ENCODE results near the gene PIN4. TPM values are rescaled to one million over a fixed set of nuclear protein-coding genes. Genes with fewer than 3 reads are reported as not detected.

PIN4 gene
- total and polyA plus RNA-seq, 7 experiments from 2014 or later, result 2.0 to 30.9 (median 11.6) TPM

- peaks cover 0 to 1% (median 0%) of the 10 kb centered on the region in 5 donors for H3K36me3 Mint-ChIP-seq
- ChIA-PET POLR2A (no interaction called here), CTCF (no interaction called here)
- Histone ChIP-seq H3K4me1 (ENCODE audit: control insufficient read depth in 2 of 2, insufficient read depth in 2 of 2, low read length in 2 of 2) (no peaks in the 10 kb centered on the region), H3K27me3 (ENCODE audit: control insufficient read depth in 2 of 2, insufficient read depth in 2 of 2, low read length in 2 of 2) (no peaks in the 10 kb centered on the region), H3K4me3 (ENCODE audit: low read length) (no peak overlapping the region), H3K36me3 (ENCODE audit: control insufficient read depth in 2 of 3, insufficient read depth in 3 of 3, low read length in 3 of 3) (no peaks in the 10 kb centered on the region), H3K9me3 (ENCODE audit: control insufficient read depth in 2 of 3, low read length in 3 of 3) (no peaks in the 10 kb centered on the region), H3K27ac (ENCODE audit: low read depth, low read length) (no peak overlapping the region)
- H3K9me3 Mint-ChIP-seq, result no peaks in the 10 kb centered on the region
- ATAC-seq (no peak), DNase-seq (no peak)
- intact Hi-C loops (cut with micrococcal nuclease), result loop anchor here in 1 of 2 donors (2.0 kb wide), 1 partner anchor 39 kb away; the partner anchor contains the start of gene PIN4
- H3K4me3 Mint-ChIP-seq, result peak overlapping the region in 2 of 10 donors; percentile 57 to 77
- peaks cover 0 to 33% (median 0%) of the 10 kb centered on the region in 5 donors for H3K27me3 Mint-ChIP-seq
- peaks cover 9 to 26% (median 18%) of the 10 kb centered on the region in 7 donors for H3K4me1 Mint-ChIP-seq
- H3K27ac Mint-ChIP-seq, result peak overlapping the region in 3 of 9 donors; percentile 23 to 79 (median 34)
Observed at GRCh38 chrX:72141372-72142004, 40.1 kb upstream of the PIN4 start.

DNA sequence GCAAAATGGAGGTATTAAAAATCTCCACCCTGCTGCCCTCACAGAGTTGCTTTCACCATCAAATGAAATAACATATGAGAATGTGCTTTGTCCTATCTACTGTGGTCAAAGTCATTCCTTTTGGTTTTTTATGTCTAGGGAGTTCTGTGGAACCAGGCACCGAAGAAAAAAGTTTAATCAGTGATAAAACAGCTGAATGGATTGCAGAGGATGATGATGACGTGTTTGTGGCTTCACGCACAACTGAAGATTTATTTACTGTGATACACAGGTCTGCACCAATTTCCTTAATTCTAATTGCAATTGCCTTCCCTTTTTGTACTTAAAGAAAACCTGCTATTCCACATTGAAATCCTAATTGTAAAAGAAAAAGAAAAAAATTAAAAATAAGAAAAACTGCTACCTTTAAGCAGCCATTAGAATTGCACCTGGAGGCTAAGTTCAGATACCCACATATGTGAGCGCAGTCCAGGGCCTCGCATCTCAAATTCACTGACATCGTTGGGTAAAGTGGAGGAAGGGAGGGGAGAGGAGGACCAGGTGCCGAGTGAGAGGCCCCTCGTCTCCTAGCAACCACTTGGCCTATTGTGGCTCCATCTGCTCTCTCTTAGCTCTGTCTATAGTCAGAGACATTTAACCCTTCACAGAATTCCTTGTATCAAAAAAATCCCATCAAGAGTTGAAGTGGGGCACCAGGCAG is 39.3 kb upstream of the PIN4 start:
- Histone ChIP-seq H3K4me3 (ENCODE audit: low read length) (no peak overlapping the region), H3K27me3 (ENCODE audit: control insufficient read depth in 2 of 2, insufficient read depth in 2 of 2, low read length in 2 of 2) (no peaks in the 10 kb centered on the region), H3K36me3 (ENCODE audit: control insufficient read depth in 2 of 3, insufficient read depth in 3 of 3, low read length in 3 of 3) (no peaks in the 10 kb centered on the region), H3K27ac (ENCODE audit: low read depth, low read length) (no peak overlapping the region), H3K9me3 (ENCODE audit: control insufficient read depth in 2 of 3, low read length in 3 of 3) (no peaks in the 10 kb centered on the region), H3K4me1 (ENCODE audit: control insufficient read depth in 2 of 2, insufficient read depth in 2 of 2, low read length in 2 of 2) (no peaks in the 10 kb centered on the region)
- CTCF ChIA-PET, result no interaction called here
- peaks cover 0 to 40% (median 0%) of the 10 kb centered on the region in 5 donors for H3K27me3 Mint-ChIP-seq
- H3K4me3 Mint-ChIP-seq, result no peak overlapping the region
- H3K27ac Mint-ChIP-seq, result no peak overlapping the region
- H3K4me1 Mint-ChIP-seq, result peaks cover 9 to 26% (median 18%) of the 10 kb centered on the region in 7 donors
- H3K36me3 Mint-ChIP-seq, result peaks cover 0 to 1% (median 0%) of the 10 kb centered on the region in 5 donors
- intact Hi-C loops (cut with micrococcal nuclease), result no loop called here
- DNase-seq, result no peak
- H3K9me3 Mint-ChIP-seq, result no peaks in the 10 kb centered on the region
- POLR2A ChIA-PET, result no interaction called here
- ATAC-seq, result no peak

DNA sequence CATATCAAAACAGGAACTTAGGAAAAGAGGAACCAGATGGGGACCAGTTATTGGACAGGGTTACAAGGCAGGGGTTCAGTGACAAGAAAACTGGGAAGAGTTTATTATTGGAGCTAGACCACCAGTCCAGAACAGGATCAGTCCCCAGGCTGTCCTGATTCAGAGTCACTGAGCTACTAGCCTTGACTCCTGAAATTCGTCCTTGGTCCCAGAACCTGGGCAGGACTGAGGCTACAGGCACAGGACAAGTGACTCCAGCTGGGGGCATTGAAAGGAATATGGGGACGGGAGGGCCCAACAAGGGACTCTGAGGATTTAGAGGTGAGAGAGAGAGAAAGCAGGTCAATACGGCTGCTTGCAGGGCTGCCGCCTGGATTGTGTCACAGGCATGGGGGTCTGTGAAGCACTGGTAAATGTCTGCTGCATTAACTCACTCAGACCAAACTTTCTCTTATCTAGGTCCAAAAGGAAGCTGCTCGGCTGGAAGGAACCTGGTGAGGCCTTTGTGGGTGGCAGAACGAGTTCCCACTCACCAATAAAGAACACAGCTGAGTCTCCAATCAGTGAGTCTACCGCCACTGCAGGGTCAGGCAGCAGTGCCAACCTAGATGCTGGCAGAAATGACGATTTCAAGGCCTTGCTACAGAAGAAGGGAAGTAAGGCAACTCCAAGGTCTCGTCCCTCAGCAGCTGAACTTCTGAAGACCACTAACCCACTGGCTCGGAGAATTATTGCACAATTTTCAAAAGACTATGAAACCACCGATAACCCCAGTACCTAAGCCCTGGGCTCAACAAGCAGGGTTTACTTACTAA is 38.6 kb upstream of the PIN4 start:
- Histone ChIP-seq H3K27me3 (ENCODE audit: control insufficient read depth in 2 of 2, insufficient read depth in 2 of 2, low read length in 2 of 2) (no peaks in the 10 kb centered on the region), H3K36me3 (ENCODE audit: control insufficient read depth in 2 of 3, insufficient read depth in 3 of 3, low read length in 3 of 3) (no peaks in the 10 kb centered on the region), H3K9me3 (ENCODE audit: control insufficient read depth in 2 of 3, low read length in 3 of 3) (no peaks in the 10 kb centered on the region), H3K4me3 (ENCODE audit: low read length) (no peak overlapping the region), H3K27ac (ENCODE audit: low read depth, low read length) (no peak overlapping the region), H3K4me1 (ENCODE audit: control insufficient read depth in 2 of 2, insufficient read depth in 2 of 2, low read length in 2 of 2) (no peaks in the 10 kb centered on the region)
- ChIA-PET POLR2A (no interaction called here), CTCF (no interaction called here)
- Mint-ChIP-seq H3K9me3 (no peaks in the 10 kb centered on the region), H3K4me1 (peaks cover 9 to 26% (median 18%) of the 10 kb centered on the region in 7 donors), H3K27me3 (peaks cover 0 to 48% (median 0%) of the 10 kb centered on the region in 5 donors), H3K4me3 (no peak overlapping the region), H3K27ac (no peak overlapping the region), H3K36me3 (peaks cover 0 to 1% (median 0%) of the 10 kb centered on the region in 5 donors)
- intact Hi-C loops (cut with micrococcal nuclease), result no loop called here
- ATAC-seq (no peak), DNase-seq (no peak)

DNA sequence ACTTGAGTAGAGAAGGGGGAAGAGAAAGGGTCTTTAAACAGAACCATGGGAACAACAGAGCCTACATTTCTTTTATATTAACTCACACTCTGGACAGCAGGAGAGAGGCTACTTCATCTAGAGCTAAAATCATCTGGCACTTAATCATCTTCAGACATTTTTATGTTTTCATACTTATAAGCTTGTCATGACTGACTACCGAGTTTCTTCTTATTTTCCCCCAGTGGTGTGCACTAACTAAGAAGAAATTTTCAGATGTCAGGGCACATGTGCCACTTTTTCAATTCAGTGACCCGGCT is 38.0 kb upstream of the PIN4 start:
- H3K27ac Mint-ChIP-seq, result no peak overlapping the region
- peaks cover 0 to 51% (median 0%) of the 10 kb centered on the region in 5 donors for H3K27me3 Mint-ChIP-seq
- Histone ChIP-seq H3K4me3 (ENCODE audit: low read length) (no peak overlapping the region), H3K36me3 (ENCODE audit: control insufficient read depth in 2 of 3, insufficient read depth in 3 of 3, low read length in 3 of 3) (no peaks in the 10 kb centered on the region), H3K4me1 (ENCODE audit: control insufficient read depth in 2 of 2, insufficient read depth in 2 of 2, low read length in 2 of 2) (no peaks in the 10 kb centered on the region), H3K9me3 (ENCODE audit: control insufficient read depth in 2 of 3, low read length in 3 of 3) (no peaks in the 10 kb centered on the region), H3K27ac (ENCODE audit: low read depth, low read length) (no peak overlapping the region), H3K27me3 (ENCODE audit: control insufficient read depth in 2 of 2, insufficient read depth in 2 of 2, low read length in 2 of 2) (no peaks in the 10 kb centered on the region)
- H3K36me3 Mint-ChIP-seq, result peaks cover 0 to 1% (median 0%) of the 10 kb centered on the region in 5 donors
- DNase-seq (no peak), ATAC-seq (no peak)
- intact Hi-C loops (cut with micrococcal nuclease), result no loop called here
- peaks cover 9 to 26% (median 18%) of the 10 kb centered on the region in 7 donors for H3K4me1 Mint-ChIP-seq
- ChIA-PET CTCF (no interaction called here), POLR2A (no interaction called here)
- no peaks in the 10 kb centered on the region for H3K9me3 Mint-ChIP-seq
- H3K4me3 Mint-ChIP-seq, result no peak overlapping the region

- Mint-ChIP-seq H3K4me1 (peaks cover 9 to 26% (median 18%) of the 10 kb centered on the region in 7 donors), H3K27me3 (peaks cover 0 to 46% (median 0%) of the 10 kb centered on the region in 5 donors), H3K9me3 (no peaks in the 10 kb centered on the region), H3K36me3 (peaks cover 0 to 1% (median 0%) of the 10 kb centered on the region in 5 donors), H3K27ac (peak overlapping the region in 1 of 9 donors; percentile 47), H3K4me3 (no peak overlapping the region)
- ATAC-seq, result no peak
- Histone ChIP-seq H3K4me1 (ENCODE audit: control insufficient read depth in 2 of 2, insufficient read depth in 2 of 2, low read length in 2 of 2) (no peaks in the 10 kb centered on the region), H3K27me3 (ENCODE audit: control insufficient read depth in 2 of 2, insufficient read depth in 2 of 2, low read length in 2 of 2) (no peaks in the 10 kb centered on the region), H3K9me3 (ENCODE audit: control insufficient read depth in 2 of 3, low read length in 3 of 3) (no peaks in the 10 kb centered on the region), H3K27ac (ENCODE audit: low read depth, low read length) (no peak overlapping the region), H3K4me3 (ENCODE audit: low read length) (no peak overlapping the region), H3K36me3 (ENCODE audit: control insufficient read depth in 2 of 3, insufficient read depth in 3 of 3, low read length in 3 of 3) (no peaks in the 10 kb centered on the region)
- ChIA-PET CTCF (no interaction called here), POLR2A (no interaction called here)
- DNase-seq, result no peak
- intact Hi-C loops (cut with micrococcal nuclease), result no loop called here
Observed at GRCh38 chrX:72145181-72145580, 36.4 kb upstream of the PIN4 start.

- Histone ChIP-seq H3K9me3 (ENCODE audit: control insufficient read depth in 2 of 3, low read length in 3 of 3) (no peaks in the 10 kb centered on the region), H3K27me3 (ENCODE audit: control insufficient read depth in 2 of 2, insufficient read depth in 2 of 2, low read length in 2 of 2) (no peaks in the 10 kb centered on the region), H3K4me1 (ENCODE audit: control insufficient read depth in 2 of 2, insufficient read depth in 2 of 2, low read length in 2 of 2) (no peaks in the 10 kb centered on the region), H3K4me3 (ENCODE audit: low read length) (no peak overlapping the region), H3K36me3 (ENCODE audit: control insufficient read depth in 2 of 3, insufficient read depth in 3 of 3, low read length in 3 of 3) (no peaks in the 10 kb centered on the region), H3K27ac (ENCODE audit: low read depth, low read length) (no peak overlapping the region)
- no peak overlapping the region for H3K27ac Mint-ChIP-seq
- H3K27me3 Mint-ChIP-seq, result peaks cover 0 to 46% (median 0%) of the 10 kb centered on the region in 5 donors
- POLR2A ChIA-PET, result no interaction called here
- H3K36me3 Mint-ChIP-seq, result no peaks in the 10 kb centered on the region
- H3K4me1 Mint-ChIP-seq, result peaks cover 3 to 19% (median 13%) of the 10 kb centered on the region in 7 donors
- H3K4me3 Mint-ChIP-seq, result no peak overlapping the region
- no peaks in the 10 kb centered on the region for H3K9me3 Mint-ChIP-seq
- DNase-seq (no peak), ATAC-seq (no peak)
- CTCF ChIA-PET, result no interaction called here
- intact Hi-C loops (cut with micrococcal nuclease), result no loop called here
Observed at GRCh38 chrX:72146527-72146926, 35.0 kb upstream of the PIN4 start.

Data from naive thymus-derived CD4-positive, alpha-beta T cell (primary cell).